Cortex of kidney (tissue), 1 donor: ENCODE results near the gene CREB3L1.
"Not testable (repeated sequence)": the region's sequence is repeated elsewhere in the genome, so short reads cannot be mapped to it uniquely, and the experiment has no call there.

Experiments used
- DNase-seq: peaks from one replicate; lab custom pipeline; 2025; lab: John Stamatoyannopoulos, UW

CREB3L1 gene

DNA sequence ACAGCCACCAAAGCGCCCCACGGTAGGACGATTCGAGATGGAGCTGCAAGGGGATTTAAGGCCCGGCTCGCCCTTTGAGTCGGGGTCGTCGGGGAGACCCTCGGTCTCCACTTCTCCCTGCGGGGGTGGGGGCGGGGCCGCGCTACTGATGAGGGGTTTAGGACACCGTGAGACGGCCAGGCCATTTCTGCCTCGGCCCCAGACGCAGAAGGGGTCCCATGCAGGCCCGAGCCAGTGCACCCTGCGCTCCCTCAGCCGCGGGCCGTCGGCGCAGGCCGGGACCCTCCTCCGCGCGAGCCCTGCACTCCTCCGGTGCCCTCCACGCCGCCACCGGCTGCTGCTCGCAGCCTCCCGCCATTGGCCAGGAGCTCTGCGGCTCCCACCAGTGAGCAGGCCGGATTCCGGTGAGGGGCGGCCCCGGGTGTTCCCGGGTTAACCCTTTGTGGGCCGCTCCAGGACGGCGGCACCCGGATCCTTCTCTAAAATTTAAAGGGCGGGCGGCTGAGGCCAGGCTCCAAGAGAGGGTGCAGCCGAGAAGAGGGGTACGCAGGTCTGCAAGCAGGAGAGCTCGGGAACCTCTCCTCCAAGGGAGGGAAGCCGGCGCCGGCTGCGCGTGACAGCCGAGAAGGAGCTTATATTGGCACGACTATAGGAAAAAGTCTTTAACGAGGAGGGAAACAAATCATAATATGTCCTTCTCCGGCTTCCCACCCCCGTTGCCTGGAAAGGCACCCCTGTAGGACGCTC is 18.0 kb downstream of the CREB3L1 start:
- no peak for DNase-seq

DNA sequence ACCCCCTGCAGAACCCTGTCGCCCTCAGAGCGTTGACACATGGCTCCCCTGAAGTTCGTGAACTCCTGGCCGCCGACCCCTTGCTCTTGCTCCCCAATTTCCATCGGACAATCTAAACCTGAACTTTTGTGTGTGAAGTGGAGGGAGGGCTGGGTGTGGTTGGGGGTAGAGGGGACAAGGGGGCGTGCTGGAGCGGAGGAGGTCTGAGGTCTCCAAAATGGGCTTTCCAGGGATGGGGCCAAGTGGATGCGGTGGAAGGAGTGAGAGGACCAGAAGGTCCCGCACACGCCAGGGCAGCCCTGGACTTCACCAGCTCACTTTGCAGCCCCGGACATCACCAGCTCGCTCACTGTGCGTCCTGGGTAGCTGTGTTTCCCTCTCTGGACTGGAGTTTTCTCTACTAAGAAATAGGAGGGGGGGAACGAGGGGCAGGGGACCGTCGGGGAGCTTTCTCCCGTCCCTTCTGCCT is 18.6 kb downstream of the CREB3L1 start:
- no peak for DNase-seq

DNA sequence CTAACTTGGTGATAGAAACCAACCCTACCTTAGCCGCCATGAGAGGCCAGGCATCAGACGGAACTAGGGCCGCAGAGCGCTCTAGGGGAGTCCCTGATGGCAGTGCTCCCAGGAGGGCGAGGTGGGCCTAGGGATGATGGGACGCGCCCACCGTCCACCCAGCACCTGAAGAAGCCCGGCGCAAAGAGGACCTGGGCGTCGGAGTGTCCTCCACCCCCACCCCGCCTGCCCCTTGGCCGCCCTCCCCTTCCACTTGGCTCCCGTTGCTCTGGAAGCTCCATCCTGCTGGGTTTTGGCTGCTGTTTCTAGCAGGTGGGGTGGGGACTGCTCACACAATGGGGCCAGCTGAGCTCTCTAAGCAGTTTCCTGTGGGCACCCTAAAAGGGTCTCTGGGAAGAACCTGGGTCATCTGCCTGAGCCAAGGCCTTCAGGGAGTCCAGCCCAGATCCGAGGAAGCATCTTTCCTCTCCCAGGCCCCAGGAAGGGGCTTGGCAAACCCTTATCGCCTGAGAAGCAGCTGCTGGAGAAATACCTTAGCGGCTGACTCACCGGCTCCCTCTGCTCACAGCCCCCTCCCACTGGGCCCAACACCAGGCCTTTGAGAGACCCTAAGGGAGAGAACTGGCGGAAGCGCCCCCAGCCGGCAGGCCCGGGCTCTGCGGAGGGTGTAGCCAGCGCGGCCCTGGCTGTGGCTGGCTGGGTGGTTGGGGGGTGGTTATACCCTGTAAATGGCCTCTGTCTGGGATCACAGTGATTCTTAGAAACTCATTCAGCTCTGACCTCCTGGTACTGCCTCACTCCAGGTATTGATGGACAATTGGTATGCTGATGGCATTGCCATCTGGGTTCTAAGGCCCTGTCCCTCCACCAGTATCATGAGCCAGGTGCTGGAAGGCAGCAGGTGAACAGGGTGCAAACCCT is 19.3 kb downstream of the CREB3L1 start:
- DNase-seq, result no peak

DNA sequence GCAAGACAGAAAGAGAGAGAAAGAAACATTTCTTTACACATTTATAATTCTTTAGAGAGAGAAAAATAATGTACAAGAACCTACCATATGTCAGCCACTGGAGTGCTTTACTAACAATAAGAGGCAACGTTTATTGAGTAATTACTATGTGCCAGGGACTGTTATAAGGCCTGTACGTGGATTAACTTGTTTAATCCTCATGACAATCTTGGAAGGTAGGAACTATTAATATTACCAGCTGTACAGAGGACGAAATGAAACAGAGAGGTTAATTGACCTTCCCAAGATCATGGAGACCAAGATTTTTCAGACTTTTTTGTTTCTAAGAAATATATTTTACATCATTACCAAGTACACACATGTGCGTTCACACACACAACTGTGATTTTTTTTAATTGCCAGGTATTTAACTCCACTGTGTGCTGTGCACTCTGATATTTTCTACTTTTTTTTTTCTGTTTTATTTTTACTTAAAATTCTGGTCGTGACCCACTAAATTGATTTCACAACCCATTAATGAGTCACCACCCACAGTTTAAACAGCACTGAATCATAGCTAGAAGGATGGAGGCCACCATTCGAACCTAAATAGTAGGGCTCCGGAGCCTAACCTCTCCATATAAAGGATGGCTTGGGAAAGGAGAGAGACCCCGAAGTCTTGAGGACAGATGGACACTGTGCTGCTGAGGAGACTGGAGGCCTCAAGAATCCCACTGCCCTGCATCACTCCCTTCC is 21.4 kb downstream of the CREB3L1 start:
- DNase-seq, result no peak

DNA sequence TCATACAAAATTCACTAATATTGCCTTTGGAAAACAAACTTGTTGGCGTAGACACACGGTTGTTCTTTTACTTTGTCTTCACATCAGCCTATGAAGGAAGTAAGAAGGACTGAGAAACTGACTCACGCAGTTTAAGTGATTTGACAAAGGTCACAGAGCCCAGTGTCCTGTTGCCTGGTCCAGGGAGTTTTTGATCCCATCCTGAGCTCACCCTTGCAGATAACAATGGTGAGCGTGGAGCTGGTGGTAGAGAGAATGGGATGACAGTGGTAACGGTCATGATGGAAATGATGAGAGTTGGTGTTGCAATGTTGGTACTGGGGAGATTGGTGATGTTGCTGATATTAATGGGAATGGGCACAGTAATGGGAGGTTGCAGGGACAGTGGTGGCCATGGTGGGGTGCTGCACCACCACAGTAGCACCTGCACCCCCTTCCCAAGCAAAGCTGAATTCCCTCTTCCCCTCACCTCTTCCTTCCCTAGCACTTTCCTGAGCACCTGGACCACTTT is 22.0 kb downstream of the CREB3L1 start:
- DNase-seq, result no peak

DNA sequence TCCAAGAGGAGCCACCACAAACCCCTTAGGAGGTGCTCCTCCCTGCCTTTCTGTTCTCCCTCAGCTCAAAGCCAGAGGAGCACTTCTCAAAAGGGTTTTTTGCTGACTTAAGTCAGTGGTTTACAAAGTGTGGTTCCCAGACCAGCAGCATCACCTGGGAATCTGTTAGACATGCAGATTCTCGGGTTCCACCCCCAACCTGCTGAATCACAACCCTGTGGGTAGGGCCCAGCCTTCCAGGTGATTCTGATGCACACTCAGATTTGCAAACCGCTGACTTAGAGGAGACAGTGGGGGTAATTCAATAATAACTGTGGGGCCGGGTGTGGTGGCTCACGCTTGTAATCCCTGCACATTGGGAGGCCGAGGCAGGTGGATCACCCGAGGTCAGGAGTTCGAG is 22.8 kb downstream of the CREB3L1 start:
- no peak for DNase-seq

DNA sequence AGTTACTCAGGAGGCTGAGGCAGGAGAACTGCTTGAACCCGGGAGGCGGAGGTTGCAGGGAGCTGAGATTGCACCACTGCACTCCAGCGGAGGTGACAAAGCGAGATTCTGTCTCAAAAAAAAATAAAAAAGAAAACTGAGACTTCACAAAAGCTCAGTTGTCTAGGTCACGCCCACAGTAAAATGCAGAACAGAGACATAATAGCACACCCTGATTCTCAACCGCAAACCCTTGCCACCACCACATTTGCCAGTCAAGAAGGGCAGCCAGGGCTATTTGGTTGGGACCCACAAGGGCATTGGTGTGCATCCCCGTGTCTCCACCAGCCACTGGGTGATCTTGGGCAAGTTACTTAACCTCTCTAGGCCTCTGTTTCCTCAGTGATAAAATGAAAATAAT is 25.4 kb downstream of the CREB3L1 start:
- DNase-seq, result no peak

DNA sequence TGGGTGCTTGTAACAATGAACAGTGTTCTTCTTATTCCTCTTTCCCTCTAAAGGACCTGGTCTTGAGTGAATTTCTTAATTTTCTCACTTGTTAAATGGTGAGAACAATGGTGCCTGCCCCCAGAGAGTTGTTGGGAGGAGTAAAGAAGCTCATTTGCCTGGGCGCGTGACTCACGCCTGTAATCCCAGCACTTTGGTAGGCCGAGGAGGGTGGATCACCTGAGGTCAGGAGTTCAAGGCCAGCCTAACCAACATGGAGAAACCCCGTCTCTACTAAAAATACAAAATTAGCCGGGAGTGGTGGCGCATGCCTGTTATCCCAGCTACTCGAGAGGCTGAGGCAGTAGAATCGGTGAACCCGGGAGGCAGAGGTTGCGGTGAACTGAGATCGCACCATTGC is 26.6 kb downstream of the CREB3L1 start:
- DNase-seq, result not testable (repeated sequence)

DNA sequence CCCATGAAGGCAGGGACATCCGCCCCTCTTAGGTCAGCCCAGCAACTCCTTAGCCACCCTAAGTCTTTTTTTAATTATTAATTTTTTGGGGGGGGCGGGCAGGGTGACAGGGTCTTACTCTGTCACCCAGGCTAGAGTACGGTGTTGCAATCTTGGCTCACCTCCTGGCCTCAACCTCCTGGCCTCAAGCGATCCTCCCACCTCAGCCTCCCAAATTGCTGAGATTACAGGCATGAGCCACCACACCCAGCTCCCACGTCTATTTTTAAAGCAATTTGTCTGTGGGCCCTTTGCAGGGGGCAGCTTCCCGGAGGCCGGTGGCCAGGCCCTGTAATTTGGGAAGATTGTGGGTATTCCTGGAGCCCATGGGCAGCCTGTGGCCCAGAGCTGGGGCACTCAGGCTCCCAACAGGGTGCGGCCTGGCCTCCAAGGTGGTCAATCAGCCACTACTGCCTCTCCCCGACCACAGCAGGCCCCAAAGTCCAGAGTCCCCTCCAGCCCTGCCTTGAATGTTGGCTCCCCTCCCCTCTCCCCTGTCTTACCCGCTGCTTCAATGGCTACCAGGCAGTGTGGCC is 27.2 kb downstream of the CREB3L1 start:
- DNase-seq, result no peak

DNA sequence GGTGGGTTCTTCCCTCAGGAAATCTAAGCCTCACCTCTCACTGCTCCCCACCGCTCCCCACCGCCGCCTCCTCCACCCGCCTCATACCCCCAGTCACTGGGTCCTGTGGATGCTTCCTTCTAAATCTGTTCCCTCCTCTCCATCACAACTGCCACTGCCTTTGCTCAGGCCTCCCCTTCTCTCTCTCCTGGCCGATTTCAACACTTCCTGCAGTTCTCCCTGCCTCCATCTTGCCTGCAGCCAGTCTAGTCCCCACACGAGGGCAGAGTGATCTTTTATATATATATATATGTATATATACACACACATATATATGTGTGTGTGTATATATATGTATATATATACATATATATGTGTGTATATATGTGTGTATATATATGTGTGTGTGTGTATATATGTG is 27.8 kb downstream of the CREB3L1 start:
- DNase-seq, result no peak

DNA sequence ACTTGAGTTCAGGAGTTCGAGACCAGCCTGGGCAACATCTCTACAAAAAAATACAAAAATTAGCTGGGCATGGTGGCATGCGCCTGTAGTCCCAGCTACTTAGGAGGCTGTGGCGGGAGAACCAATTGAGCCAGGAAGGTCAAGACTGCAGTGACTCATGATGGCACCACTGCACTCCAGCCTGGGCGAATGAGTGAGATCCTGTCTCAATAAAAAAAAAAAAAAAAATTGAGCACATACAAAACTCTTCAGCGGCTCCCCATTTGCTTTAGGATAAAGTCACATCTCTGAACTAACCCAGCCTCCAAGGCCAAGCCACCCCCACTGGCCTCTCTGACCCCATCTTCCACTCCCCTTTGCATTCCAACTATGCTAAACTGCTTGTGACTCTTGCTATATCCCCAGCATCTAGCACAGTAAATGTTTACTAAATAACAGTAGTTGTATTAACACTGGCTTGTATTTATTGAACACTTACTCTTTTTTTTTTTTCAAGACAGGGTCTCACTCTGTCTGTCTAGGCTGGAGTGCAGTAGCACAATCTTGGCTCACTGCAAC is 28.9 kb downstream of the CREB3L1 start:
- no peak for DNase-seq

DNA sequence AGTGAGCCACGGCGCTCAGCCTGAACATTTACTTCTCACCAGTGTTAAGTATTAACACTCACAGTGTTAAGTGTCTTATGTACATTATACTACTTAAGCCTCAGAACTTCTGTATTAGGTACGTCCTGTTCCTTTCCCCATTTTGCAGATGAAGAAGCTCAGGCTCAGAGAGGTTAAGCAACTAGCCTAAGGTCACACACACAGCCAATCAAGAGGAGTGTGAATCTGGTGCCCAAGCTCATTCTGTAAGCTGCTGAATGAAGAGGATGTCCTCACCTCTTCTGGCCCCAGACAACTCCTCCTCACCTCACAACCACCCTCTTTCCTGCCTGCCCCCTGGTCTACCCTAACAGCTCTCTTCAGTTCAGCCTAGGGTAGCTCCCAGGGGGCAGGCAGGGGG is 29.9 kb downstream of the CREB3L1 start:
- DNase-seq, result no peak

DNA sequence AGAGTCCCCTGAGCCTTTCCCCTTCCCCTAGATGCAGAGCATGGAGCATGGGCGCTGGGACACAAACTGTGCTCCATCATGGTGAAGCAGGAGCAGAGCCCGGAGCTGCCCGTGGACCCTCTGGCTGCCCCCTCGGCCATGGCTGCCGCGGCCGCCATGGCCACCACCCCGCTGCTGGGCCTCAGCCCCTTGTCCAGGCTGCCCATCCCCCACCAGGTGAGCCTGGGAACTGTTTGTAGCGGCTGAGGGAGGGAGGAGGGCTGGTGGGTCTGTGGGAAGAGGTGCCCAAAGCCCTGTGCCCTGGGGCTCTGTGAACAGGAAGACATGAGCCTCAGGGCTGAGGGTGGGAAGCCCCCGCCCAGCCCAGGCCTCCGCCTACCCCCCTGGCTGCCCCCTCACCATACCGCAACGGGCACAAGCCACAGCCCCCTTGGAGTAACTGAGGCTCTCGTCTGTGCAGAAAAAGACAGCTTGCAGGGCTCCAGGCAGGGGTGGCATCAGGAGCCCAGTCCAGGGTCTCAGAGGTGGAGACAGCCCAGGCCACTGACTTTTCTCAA is 30.4 kb downstream of the CREB3L1 start:
- no peak for DNase-seq

DNA sequence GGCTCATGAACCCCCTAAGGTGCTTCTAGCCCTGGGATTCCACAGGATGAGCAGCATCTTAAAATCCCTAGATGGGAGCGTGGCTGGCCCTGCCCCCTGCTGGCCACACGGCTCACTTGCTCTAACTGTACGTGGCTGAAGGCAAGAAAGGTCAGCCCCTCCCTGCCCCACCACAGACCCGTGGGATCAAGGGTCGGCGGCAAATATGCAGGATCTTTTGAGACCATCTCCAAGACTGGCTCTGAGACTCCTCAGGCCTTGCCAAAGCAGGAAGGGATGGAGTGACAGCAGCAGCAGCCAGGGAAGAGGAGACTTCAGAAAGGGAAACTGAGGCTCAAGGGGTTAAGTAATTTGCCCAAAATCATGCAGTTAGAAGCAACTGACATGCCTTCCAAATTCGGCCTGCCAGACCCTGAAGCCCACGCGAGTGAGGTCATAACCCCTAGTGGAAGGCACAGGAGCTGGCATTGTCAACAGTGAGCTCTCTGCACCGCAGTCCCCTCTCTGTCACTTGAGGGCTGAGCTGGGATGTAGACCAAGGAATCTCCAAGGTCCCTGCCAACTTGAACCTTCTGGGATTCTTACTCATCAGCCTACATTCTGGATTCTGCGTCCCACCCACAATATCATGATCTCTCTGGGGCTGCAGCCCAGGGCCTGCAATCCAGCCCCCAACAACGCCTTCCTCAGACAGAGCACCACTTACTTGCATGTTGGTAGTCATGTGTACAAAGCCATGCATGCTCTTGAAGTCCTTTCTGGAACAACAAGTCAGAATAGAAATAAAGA is 31.4 kb downstream of the CREB3L1 start:
- DNase-seq, result no peak

DNA sequence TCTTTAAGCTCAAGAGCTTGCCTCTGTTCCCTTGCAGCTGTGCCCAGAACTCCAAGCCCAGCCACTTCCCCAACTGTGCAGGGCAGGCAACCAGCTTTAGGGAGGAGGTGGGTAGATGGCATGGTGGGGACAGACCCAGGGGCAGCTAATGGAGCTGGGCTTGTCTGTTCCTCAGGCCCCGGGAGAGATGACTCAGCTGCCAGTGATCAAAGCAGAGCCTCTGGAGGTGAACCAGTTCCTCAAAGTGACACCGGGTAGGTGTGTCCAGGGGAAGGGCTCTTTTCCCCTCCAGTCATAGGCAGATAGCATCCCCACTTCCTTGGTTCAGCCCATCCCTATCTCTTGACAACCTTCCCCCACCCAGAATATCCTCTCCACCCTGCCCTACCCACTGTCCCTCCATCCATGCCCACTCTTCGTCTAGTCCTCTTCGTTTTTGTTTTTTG is 32.4 kb downstream of the CREB3L1 start:
- no peak for DNase-seq

DNA sequence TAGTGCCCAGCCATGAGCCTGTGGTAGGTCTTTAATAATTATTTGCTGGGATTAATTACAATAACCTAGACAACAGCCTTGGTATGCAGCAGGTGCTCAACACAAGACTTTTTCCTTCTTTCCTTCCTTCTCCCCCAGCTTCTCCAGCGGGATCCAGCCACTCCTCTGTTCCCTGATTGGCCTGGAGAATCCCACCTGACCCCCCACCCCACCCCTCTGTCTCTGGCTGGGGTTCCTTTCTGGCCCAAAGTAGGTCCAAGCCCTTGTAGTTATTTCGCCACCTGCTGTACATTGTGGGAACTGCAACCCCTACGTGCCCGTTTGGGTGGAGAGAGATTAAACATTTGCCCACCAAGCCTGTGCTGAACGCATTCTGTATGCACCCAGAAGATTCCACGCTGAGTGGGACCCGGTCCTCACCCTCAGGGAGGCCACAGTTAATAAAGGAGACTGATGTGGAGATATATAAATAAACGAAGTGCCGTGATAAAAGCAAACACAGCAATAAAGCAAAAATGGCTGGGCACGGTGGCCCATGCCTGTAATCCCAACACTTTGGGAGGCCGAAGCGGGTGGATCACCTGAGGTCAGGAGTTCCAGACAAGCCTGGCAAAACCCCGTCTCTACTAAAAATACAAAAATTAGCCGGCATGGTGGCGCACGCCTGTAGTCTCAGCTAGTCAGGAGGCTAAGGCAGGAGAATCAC is 37.7 kb downstream of the CREB3L1 start:
- no peak for DNase-seq

DNA sequence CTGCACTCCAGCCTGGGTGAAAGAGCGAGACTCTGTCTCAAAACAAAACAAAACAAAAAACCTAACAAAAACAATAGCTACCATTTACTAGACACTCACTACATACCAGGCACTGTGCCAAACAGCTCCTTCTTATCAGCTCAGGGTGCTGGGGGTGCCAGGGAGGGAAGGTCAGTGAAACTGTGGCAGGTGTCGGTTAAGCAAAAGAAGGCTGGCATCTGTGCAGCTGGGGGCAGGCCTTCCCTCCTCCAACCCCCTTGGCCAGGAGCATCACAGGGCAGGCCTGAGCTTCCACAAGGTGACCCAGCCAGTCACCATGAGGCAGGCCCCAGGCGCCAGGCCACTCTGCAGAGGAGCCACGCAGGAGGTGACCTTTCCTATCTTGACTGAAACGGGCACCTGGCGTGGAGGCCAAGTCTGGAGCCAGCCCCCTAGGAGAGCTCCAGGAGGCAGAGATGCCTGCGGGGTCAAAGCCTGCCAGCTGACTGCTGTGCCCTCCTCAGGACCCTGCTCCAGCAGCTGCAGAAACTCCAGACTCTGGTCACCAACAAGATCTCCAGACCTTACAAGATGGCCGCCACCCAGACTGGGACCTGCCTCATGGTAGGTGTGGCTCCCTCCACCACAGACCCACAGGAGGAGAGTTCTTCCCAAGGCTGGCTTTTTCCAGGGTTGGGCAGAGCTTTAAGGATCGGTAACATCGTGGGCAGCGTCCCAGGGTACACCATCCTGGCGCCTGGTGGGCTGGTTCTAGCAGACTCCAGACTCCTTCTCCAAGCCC is 38.5 kb downstream of the CREB3L1 start:
- DNase-seq, result no peak

DNA sequence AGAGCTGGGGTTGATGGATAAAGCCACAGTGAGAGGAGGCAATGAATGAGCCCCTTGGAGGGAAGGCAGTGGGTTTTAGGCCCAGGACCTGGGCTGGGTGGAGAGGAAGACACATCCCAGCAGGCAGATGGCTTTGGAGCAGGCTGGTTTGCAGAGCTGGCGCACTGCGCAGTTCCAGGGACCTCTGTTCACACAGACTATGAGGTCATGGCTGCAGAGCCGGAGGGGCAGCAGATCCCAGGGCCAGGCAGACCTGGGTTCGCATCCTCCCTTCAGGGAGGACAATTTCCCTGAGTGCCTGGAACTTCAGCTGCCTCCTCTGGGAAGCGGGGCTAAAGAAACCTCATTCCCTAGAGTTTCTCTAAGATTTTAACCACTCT is 41.6 kb downstream of the CREB3L1 start:
- DNase-seq, result no peak

DNA sequence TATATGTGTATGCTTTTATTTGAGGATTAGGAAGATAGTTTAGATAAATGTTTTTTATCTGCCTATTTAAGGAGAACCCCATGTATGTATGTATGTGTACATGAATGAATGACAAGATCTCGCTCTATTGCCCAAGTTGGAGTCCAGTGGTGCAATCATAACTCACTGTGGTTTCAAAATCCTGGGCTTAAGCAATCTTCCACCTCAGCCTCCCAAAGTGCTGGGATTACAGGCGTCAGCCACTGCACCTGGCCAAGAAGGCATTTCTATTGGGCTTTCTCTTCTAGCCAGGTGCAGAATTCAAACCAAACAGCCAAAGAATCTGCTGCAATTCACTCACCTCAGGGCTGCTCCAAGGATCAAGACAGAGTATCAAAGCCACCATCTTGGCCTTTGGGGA is 44.3 kb downstream of the CREB3L1 start:
- no peak for DNase-seq
